ENCODE results near the gene MTG1. TPM values are rescaled to one million over a fixed set of nuclear protein-coding genes. Genes with fewer than 3 reads are reported as not detected.

MTG1 gene
- total and polyA plus RNA-seq, 10 of the 15 experiments (the other 5 are each of a cell fraction or from before 2014, with no cell fraction given): 6.2 to 104 (median 62.5) TPM

DNA sequence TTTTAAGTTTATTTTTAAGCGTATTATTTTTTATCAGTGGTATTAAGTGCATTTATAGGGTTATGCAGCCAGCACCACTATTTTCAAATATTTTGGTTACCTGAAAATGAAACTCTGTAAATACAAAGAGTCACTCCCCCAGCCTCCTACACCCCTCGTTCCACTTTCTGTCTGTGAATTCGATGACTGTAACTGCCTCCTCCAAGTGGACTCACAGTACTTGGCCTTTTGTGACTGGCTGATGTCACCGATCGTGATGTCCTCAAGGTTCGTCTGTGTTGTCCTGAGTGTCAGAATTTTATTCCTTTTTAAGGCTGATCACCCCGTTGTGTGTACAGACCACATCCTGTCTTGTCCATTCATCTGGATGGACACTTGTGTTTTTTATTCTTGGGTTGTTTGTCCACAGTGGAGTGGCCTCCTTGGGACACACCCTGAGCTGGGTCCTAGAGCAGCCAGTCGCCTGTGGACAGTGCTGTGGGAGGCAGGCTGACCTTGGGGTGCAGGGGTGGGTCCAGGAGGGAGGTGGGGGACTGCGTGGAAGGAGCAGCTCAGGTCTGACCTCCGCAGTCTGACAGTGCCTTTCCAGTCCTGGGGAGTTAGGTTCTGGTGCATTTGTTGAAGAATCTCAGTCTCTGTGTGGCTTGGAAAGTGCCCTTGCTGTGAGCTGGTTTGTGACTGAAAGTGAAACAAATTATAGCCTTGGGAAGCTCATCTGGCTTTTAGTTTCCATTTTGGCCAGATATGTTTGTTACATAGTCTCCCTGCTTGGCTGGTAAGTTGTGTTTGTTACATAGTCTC lies 6.9 kb downstream of the MTG1 start:
- no peaks in the 10 kb centered on the region for H3K27me3 ChIP-seq (replicated peaks in 1 of 2; ENCODE audit: control insufficient read depth in 2 of 2, insufficient read depth in 2 of 2, low read length in 1 of 2)
- H3K4me2 ChIP-seq (ENCODE audit: control insufficient read depth, insufficient read depth): peak overlapping the region; percentile 100
- no peaks in the 10 kb centered on the region for H3K9me3 ChIP-seq (replicated peaks; ENCODE audit: control insufficient read depth, insufficient read depth, low read length)
- H2AFZ ChIP-seq (ENCODE audit: control insufficient read depth, low read depth, low read length): no peak overlapping the region
- TF ChIP-seq RUNX3 (IDR thresholded peaks at IDR 0.05; ENCODE audit: low read length) (0 out of 2 replicates have a peak, but pooled peaks have one; percentile 3), MXI1 (IDR thresholded peaks at IDR 0.05; ENCODE audit: low read depth, low read length) (0 out of 2 replicates have a peak, but pooled peaks have one; percentile 10), JUNB (IDR thresholded peaks at IDR 0.05) (peak; percentile 45)
- TF ChIP-seq, protein P1, sequence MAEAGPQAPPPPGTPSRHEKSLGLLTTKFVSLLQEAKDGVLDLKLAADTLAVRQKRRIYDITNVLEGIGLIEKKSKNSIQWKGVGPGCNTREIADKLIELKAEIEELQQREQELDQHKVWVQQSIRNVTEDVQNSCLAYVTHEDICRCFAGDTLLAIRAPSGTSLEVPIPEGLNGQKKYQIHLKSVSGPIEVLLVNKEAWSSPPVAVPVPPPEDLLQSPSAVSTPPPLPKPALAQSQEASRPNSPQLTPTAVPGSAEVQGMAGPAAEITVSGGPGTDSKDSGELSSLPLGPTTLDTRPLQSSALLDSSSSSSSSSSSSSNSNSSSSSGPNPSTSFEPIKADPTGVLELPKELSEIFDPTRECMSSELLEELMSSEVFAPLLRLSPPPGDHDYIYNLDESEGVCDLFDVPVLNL (IDR thresholded peaks at IDR 0.05; ENCODE audit: low read depth, low read length): no peak
- ChIA-PET SMC1A (ENCODE audit: uncharacterized antibody, unreplicated experiment) (interaction anchor here (1.0 to 2.7 kb wide), 6 partner anchors 11 to 71 kb away, joined by 3 to 21 read pairs (median 4); no protein-coding TSS in a partner anchor), RAD21 (ENCODE audit: unreplicated experiment) (interaction anchor here (0.7 to 1.3 kb wide), 7 partner anchors 10 to 71 kb away, joined by 3 to 16 read pairs (median 4); partner anchors contain the start of genes ECHS1, FUOM and PAOX), POLR2A (interaction anchor here (1.5 to 1.8 kb wide), 2 partner anchors 11 to 23 kb away, joined by 4 to 17 read pairs; no protein-coding TSS in a partner anchor), CTCF (interaction anchor here (0.7 to 1.3 kb wide), 4 partner anchors 13 to 94 kb away, joined by 3 to 7 read pairs (median 4); no protein-coding TSS in a partner anchor)
- DNase-seq (ENCODE audit: low read depth, low spot score) (peak; percentile 63), ATAC-seq (peak; percentile 91), FAIRE-seq (peak; percentile 98)
- in situ Hi-C loops (cut with MboI): no loop called here
- H3K4me3 ChIP-seq: peak overlapping the region; percentile 57
- peaks cover 14% of the 10 kb centered on the region for H3K79me2 ChIP-seq (ENCODE audit: control insufficient read depth, insufficient read depth, low read length)
- H3K36me3 ChIP-seq (ENCODE audit: control insufficient read depth in 2 of 2, insufficient read depth in 2 of 2, low read length in 1 of 2): peaks cover 15 to 19% of the 10 kb centered on the region in 2 experiments; a peak in 3 of 4 replicates
- peak overlapping the region; percentile 92 for H3K27ac ChIP-seq (ENCODE audit: control insufficient read depth, insufficient read depth)
- TSS peak; percentile 28 for BruUV-seq (replicated peaks)
- H3K4me1 ChIP-seq (ENCODE audit: control insufficient read depth, insufficient read depth, low read length): peaks cover 27% of the 10 kb centered on the region
- H4K20me1 ChIP-seq (ENCODE audit: control insufficient read depth, insufficient read depth): peaks cover 3% of the 10 kb centered on the region; the same call in 1 of the 2 replicates
- 34% methylated on average over 9 of the region's 10 CpGs for WGBS (ENCODE audit: insufficient coverage, insufficient replicate concordance, low lambda C conversion rate, missing lambda C conversion rate)
- peak overlapping the region; percentile 76 for H3K9ac ChIP-seq (ENCODE audit: control insufficient read depth, insufficient read depth, low read length)
- intact Hi-C loops (cut with micrococcal nuclease; ENCODE audit: unreplicated experiment): no loop called here
